HCT116 (cell line): ENCODE results near the gene TTC19. TPM values are rescaled to one million over a fixed set of nuclear protein-coding genes. Genes with fewer than 3 reads are reported as not detected.

Experiments
- ATAC-seq: fragments of 200-7000 bp; cut with Tn5 transposase; 2 replicates; pipeline ENCODE4 v1.9.1; 2020; ENCODE audit warnings: mild to moderate bottlenecking, moderate library complexity
- BruUV-seq: library from RNA; stranded (reverse); fragments of 400-500 nt; replicated peaks from 2 replicates; lab custom pipeline; 2021; lab: Mats Ljungman, UMichigan
- CTCF ChIA-PET: fragments of 300-600 bp; sonication (Branson Sonifier 250); formaldehyde crosslinking; loops from one replicate; lab custom pipeline; 2021; ENCODE audit warnings: antibody characterized with exemption; lab: Charles Lee
- POLR2A ChIA-PET: fragments of 300-600, 350-600 bp; sonication (Branson Sonifier 250); formaldehyde crosslinking; loops from one replicate; lab custom pipeline; 2021; ENCODE audit warnings: antibody characterized with exemption; lab: Charles Lee
- RAD21 ChIA-PET, 2 experiments: fragments of 300-600 bp; sonication (Branson Sonifier 250); formaldehyde crosslinking; loops; one replicate each; lab custom pipeline; 2023; ENCODE audit warnings: low total read pairs in 2 of 2; ENCODE audit not compliant: uncharacterized antibody in 2 of 2, unreplicated experiment in 2 of 2, low non-redundant PET in 1 of 2; lab: Charles Lee
- DNase-seq: peaks from one replicate; pipeline ENCODE4 v3.0.0-alpha.2; 2010; ENCODE audit warnings: low read depth, low spot score
- H2AFZ ChIP-seq: fragments of 200-600 bp; shearing (Covaris generic), sonication (generic); 2 replicates; pipeline ENCODE4 v1.6.1; 2017; ENCODE audit warnings: low read depth, mixed run types, mixed read lengths, antibody characterized with exemption, low read length; ENCODE audit not compliant: poor library complexity, severe bottlenecking
- H3K27ac ChIP-seq: 2 replicates; pipeline ENCODE4 v1.5.1; 2012; ENCODE audit warnings: low read depth, low read length
- H3K27me3 ChIP-seq: fragments of 200-600 bp; sonication (generic); 2 replicates; pipeline ENCODE4 v1.6.1; 2016; ENCODE audit warnings: mixed run types, low read length, mixed read lengths; ENCODE audit not compliant: insufficient read depth
- H3K36me3 ChIP-seq, 2 experiments: fragments of 200-500 bp in 1 of 2; fragments of 200-600 bp in 1 of 2; sonication (Bioruptor generic) in 1 of 2; sonication (generic) in 1 of 2; 2 replicates each; pipeline versions ENCODE4 v1.5.1 to v1.6.1; 2014 to 2016; ENCODE audit warnings: low read length in 2 of 2, inconsistent platforms in 1 of 2, mixed read lengths in 1 of 2, mixed run types in 1 of 2; ENCODE audit not compliant: insufficient read depth in 2 of 2, control insufficient read depth in 1 of 2
- H3K4me1 ChIP-seq, 2 experiments: fragments of 200-600 bp in 1 of 2; sonication (generic) in 1 of 2; 2 replicates each; pipeline versions ENCODE4 v1.5.1 to v1.6.1; 2012 to 2017; ENCODE audit warnings: low read length in 2 of 2, inconsistent platforms in 1 of 2, mild to moderate bottlenecking in 1 of 2, mixed read lengths in 1 of 2, mixed run types in 1 of 2, moderate library complexity in 1 of 2; ENCODE audit not compliant: insufficient read depth in 2 of 2, control insufficient read depth in 1 of 2
- H3K4me2 ChIP-seq: fragments of 200-600 bp; sonication (generic); 2 replicates; pipeline ENCODE4 v1.6.1; 2017; ENCODE audit warnings: mixed run types, low read length, mixed read lengths
- H3K4me3 ChIP-seq, 2 experiments: fragments of 200-600 bp in 1 of 2; sonication (generic) in 1 of 2; replicated peaks in 1 of 2; 2 replicates each; pipeline ENCODE4 v1.5.1; 2011 to 2016; ENCODE audit warnings: low read length in 2 of 2, control low read depth in 1 of 2, low read depth in 1 of 2, mild to moderate bottlenecking in 1 of 2, mixed read lengths in 1 of 2, mixed run types in 1 of 2
- H3K79me2 ChIP-seq: fragments of 200-600 bp; sonication (generic); 2 replicates; pipeline ENCODE4 v1.6.1; 2017; ENCODE audit warnings: mild to moderate bottlenecking, mixed run types, low read length, moderate library complexity, mixed read lengths; ENCODE audit not compliant: insufficient read depth
- H3K9ac ChIP-seq: fragments of 200-600 bp; sonication (generic); 2 replicates; pipeline ENCODE4 v1.6.1; 2016; ENCODE audit warnings: low read length, mixed read lengths
- H3K9me2 ChIP-seq: fragments of 200-600 bp; sonication (generic), shearing (Covaris generic); 2 replicates; pipeline ENCODE4 v1.6.1; 2017; ENCODE audit warnings: mixed run types, mild to moderate bottlenecking, moderate library complexity; ENCODE audit not compliant: insufficient read depth
- H3K9me3 ChIP-seq, 2 experiments: fragments of 200-500 bp in 1 of 2; fragments of 200-600 bp in 1 of 2; sonication (Bioruptor generic) in 1 of 2; sonication (generic) in 1 of 2; 2 replicates each; pipeline ENCODE4 v1.6.1; 2014 to 2017; ENCODE audit warnings: low read length in 2 of 2, mixed read lengths in 2 of 2, inconsistent platforms in 1 of 2, low read depth in 1 of 2, mild to moderate bottlenecking in 1 of 2, mixed run types in 1 of 2, moderate library complexity in 1 of 2; ENCODE audit not compliant: control insufficient read depth in 1 of 2, insufficient read depth in 1 of 2
- H4K20me1 ChIP-seq: fragments of 200-600 bp; sonication (generic), shearing (Covaris generic); 2 replicates; pipeline ENCODE4 v1.6.1; 2017; ENCODE audit warnings: mixed run types, mild to moderate bottlenecking, moderate library complexity; ENCODE audit not compliant: insufficient read depth
- EGR1 ChIP-seq: IDR thresholded peaks from 2 replicates; pipeline ENCODE4 v1.6.1; 2012; ENCODE audit warnings: low read depth
- FOSL1 ChIP-seq: IDR thresholded peaks from 2 replicates; pipeline ENCODE4 v1.6.1; 2012; ENCODE audit warnings: low read depth
- RAD21 ChIP-seq: IDR thresholded peaks from 2 replicates; pipeline ENCODE4 v1.6.1; 2012; ENCODE audit warnings: low read depth, mild to moderate bottlenecking
- SIN3A ChIP-seq: IDR thresholded peaks from 2 replicates; pipeline ENCODE4 v1.6.1; 2012; ENCODE audit warnings: low read depth
- SRF ChIP-seq: IDR thresholded peaks from 2 replicates; pipeline ENCODE4 v1.6.1; 2012; ENCODE audit warnings: low read depth
- TCF7L2 ChIP-seq: IDR thresholded peaks from 2 replicates; pipeline ENCODE4 v1.7.0; 2011; ENCODE audit warnings: borderline replicate concordance, inconsistent platforms; ENCODE audit not compliant: insufficient read depth, insufficient read length; ENCODE audit errors: extremely low read depth
- ZFX ChIP-seq: fragments of 450-650 bp; IDR thresholded peaks from 2 replicates; pipeline ENCODE4 v1.6.1; 2017
- intact Hi-C: fragments of 100-400 bp; cut with micrococcal nuclease; formaldehyde crosslinking; loops from 2 replicates; pipeline ENCODE4 v1.10.0; 2022
- total RNA-seq: library from RNA; stranded (reverse); gene quantifications from one replicate; pipeline ENCODE4 v1.2.1, GENCODE V29; 2021; ENCODE audit not compliant: unreplicated experiment
- TF ChIP-seq, protein P1 (sequence below), 3 experiments: fragments of 200-600 bp in 1 of 3; sonication (generic) in 1 of 3; IDR thresholded peaks in 2 of 3; conservative IDR thresholded peaks in 1 of 3; 2 replicates each; pipeline ENCODE4 v1.5.1; 2012 to 2017; ENCODE audit warnings: low read depth in 2 of 3, low read length in 2 of 3, antibody characterized with exemption in 1 of 3, borderline replicate concordance in 1 of 3, control low read depth in 1 of 3, mild to moderate bottlenecking in 1 of 3, mixed read lengths in 1 of 3, mixed run types in 1 of 3, moderate library complexity in 1 of 3; ENCODE audit not compliant: insufficient read depth in 1 of 3

Gene TTC19
- total RNA-seq, 1 experiment from 2014 or later = 61.3 TPM

GRCh38 chr17:16033729-16034349, 34.2 kb downstream of the TTC19 start:
- Histone ChIP-seq H3K9me2 (no peaks in the 10 kb centered on the region), H3K36me3 (peaks cover 52 to 54% of the 10 kb centered on the region in 2 experiments; a peak in 3 of 4 replicates), H3K4me3 (no peak overlapping the region), H3K9me3 (no peaks in the 10 kb centered on the region), H3K4me1 (peaks cover 2 to 3% of the 10 kb centered on the region in 2 experiments; a peak in 3 of 4 replicates), H3K4me2 (no peak overlapping the region), H2AFZ (no peak overlapping the region), H3K79me2 (peaks cover 14% of the 10 kb centered on the region), H3K9ac (no peak overlapping the region), H4K20me1 (no peaks in the 10 kb centered on the region), H3K27me3 (no peaks in the 10 kb centered on the region), H3K27ac (no peak overlapping the region)
- CTCF ChIA-PET = no interaction called here
- RAD21 ChIA-PET = no interaction called here
- intact Hi-C loops = no loop called here
- ATAC-seq (no peak), DNase-seq (no peak)
- TF ChIP-seq EGR1 = no peak
- TF ChIP-seq ZFX = no peak
- TF ChIP-seq SRF = no peak
- BruUV-seq = no TSS peak
- POLR2A ChIA-PET = no interaction called here

GRCh38 chr17:16036261-16036660, 36.6 kb downstream of the TTC19 start:
- BruUV-seq = no TSS peak
- Histone ChIP-seq H3K9me3 (no peaks in the 10 kb centered on the region), H3K9me2 (no peaks in the 10 kb centered on the region), H3K4me3 (no peak overlapping the region), H3K79me2 (no peaks in the 10 kb centered on the region), H3K36me3 (peaks cover 46 to 49% of the 10 kb centered on the region in 2 experiments; a peak in 3 of 4 replicates), H3K4me2 (no peak overlapping the region), H3K27ac (no peak overlapping the region), H4K20me1 (no peaks in the 10 kb centered on the region), H3K4me1 (no peaks in the 10 kb centered on the region), H3K27me3 (no peaks in the 10 kb centered on the region), H3K9ac (no peak overlapping the region), H2AFZ (no peak overlapping the region)
- TF ChIP-seq ZFX (no peak), SRF (no peak), FOSL1 (no peak), RAD21 (no peak), TCF7L2 (no peak), SIN3A (no peak)
- TF ChIP-seq, protein P1, sequence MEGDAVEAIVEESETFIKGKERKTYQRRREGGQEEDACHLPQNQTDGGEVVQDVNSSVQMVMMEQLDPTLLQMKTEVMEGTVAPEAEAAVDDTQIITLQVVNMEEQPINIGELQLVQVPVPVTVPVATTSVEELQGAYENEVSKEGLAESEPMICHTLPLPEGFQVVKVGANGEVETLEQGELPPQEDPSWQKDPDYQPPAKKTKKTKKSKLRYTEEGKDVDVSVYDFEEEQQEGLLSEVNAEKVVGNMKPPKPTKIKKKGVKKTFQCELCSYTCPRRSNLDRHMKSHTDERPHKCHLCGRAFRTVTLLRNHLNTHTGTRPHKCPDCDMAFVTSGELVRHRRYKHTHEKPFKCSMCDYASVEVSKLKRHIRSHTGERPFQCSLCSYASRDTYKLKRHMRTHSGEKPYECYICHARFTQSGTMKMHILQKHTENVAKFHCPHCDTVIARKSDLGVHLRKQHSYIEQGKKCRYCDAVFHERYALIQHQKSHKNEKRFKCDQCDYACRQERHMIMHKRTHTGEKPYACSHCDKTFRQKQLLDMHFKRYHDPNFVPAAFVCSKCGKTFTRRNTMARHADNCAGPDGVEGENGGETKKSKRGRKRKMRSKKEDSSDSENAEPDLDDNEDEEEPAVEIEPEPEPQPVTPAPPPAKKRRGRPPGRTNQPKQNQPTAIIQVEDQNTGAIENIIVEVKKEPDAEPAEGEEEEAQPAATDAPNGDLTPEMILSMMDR (IDR thresholded peaks at IDR 0.05 in 2 of 3, conservative IDR thresholded peaks at IDR 0.05 in 1 of 3; ENCODE audit: borderline replicate concordance in 1 of 3, insufficient read depth in 1 of 3, low read depth in 2 of 3, low read length in 2 of 3) = no peak
- ATAC-seq (no peak), DNase-seq (no peak)
- intact Hi-C loops = no loop called here
- RAD21 ChIA-PET = no interaction called here
- POLR2A ChIA-PET = no interaction called here
- CTCF ChIA-PET = no interaction called here
